PC-9 (cell line): ENCODE results near the gene CPVL. TPM values are rescaled to one million over a fixed set of nuclear protein-coding genes. Genes with fewer than 3 reads are reported as not detected.

ENCODE experiments used
- BruUV-seq: library from RNA; stranded (reverse); fragments of 400-500 nt; replicated peaks from 2 replicates; lab custom pipeline; 2021; lab: Mats Ljungman, UMichigan
- CTCF ChIA-PET: fragments of 300-600 bp; sonication (Branson Sonifier 250); formaldehyde crosslinking; loops from one replicate; lab custom pipeline; 2022; ENCODE audit warnings: antibody characterized with exemption; lab: Charles Lee
- POLR2A ChIA-PET: fragments of 300-600 bp; sonication (Branson Sonifier 250); formaldehyde crosslinking; loops from one replicate; lab custom pipeline; 2022; ENCODE audit warnings: antibody characterized with exemption; ENCODE audit not compliant: unreplicated experiment; lab: Charles Lee
- DNase-seq, 2 experiments: peaks; one replicate each; pipeline versions ENCODE4 v3.0.0 to v3.0.0-alpha.2; 2015 to 2022; ENCODE audit warnings: mixed read lengths in 1 of 2
- H2AFZ ChIP-seq: fragments of 200-600 bp; sonication (generic); 2 replicates; pipeline ENCODE4 v1.8.1; 2017; ENCODE audit warnings: antibody characterized with exemption
- H3F3A ChIP-seq: fragments of 200-600 bp; sonication (generic); 2 replicates; pipeline ENCODE4 v1.8.1; 2017; ENCODE audit warnings: antibody characterized with exemption, mild to moderate bottlenecking, low read depth; ENCODE audit not compliant: insufficient read depth
- H3K27ac ChIP-seq: fragments of 200-600 bp; sonication (generic); 2 replicates; pipeline ENCODE4 v1.6.1; 2016; ENCODE audit warnings: mixed run types
- H3K27me3 ChIP-seq: fragments of 200-600 bp; sonication (generic); 2 replicates; pipeline ENCODE4 v1.6.1; 2016; ENCODE audit warnings: low read depth, mixed run types; ENCODE audit not compliant: insufficient read depth
- H3K36me3 ChIP-seq: fragments of 200-600 bp; sonication (generic); 2 replicates; pipeline ENCODE4 v1.6.1; 2016; ENCODE audit warnings: low read depth, mixed run types
- H3K4me1 ChIP-seq: fragments of 200-600 bp; sonication (generic); replicated peaks from 2 replicates; pipeline ENCODE4 v1.6.1; 2016; ENCODE audit warnings: mixed run types; ENCODE audit not compliant: insufficient read depth
- H3K4me2 ChIP-seq: fragments of 200-600 bp; sonication (generic); 2 replicates; pipeline ENCODE4 v1.6.1; 2017; ENCODE audit warnings: mixed run types
- H3K4me3 ChIP-seq: fragments of 200-600 bp; sonication (generic); 2 replicates; pipeline ENCODE4 v1.6.1; 2016; ENCODE audit warnings: mixed run types
- H3K79me2 ChIP-seq: fragments of 200-600 bp; sonication (generic); 2 replicates; pipeline ENCODE4 v1.6.1; 2017; ENCODE audit warnings: low read depth, mixed run types
- H3K9me2 ChIP-seq: fragments of 200-600 bp; sonication (generic); 2 replicates; pipeline ENCODE4 v1.8.1; 2017; ENCODE audit warnings: mild to moderate bottlenecking; ENCODE audit not compliant: insufficient read depth
- H3K9me3 ChIP-seq: fragments of 200-600 bp; sonication (generic); 2 replicates; pipeline ENCODE4 v1.8.1; 2016; ENCODE audit warnings: low read depth; ENCODE audit not compliant: insufficient read depth
- H4K20me1 ChIP-seq: fragments of 200-600 bp; sonication (generic); 2 replicates; pipeline ENCODE4 v1.8.1; 2017; ENCODE audit not compliant: insufficient read depth
- CTCF ChIP-seq: fragments of 200-600 bp; sonication (generic); conservative IDR thresholded peaks from 2 replicates; pipeline ENCODE4 v1.6.1; 2017; ENCODE audit warnings: mixed run types, antibody characterized with exemption, mild to moderate bottlenecking, moderate library complexity
- EZH2 ChIP-seq: fragments of 200-600 bp; sonication (generic); IDR thresholded peaks from 2 replicates; pipeline ENCODE4 v1.8.0; 2017; ENCODE audit warnings: antibody characterized with exemption, low read depth
- intact Hi-C: fragments of 100-400 bp; cut with micrococcal nuclease; formaldehyde crosslinking; loops from one replicate; pipeline ENCODE4 v1.10.0; 2022; ENCODE audit not compliant: unreplicated experiment
- total RNA-seq: library from RNA; stranded (reverse); gene quantifications from 2 replicates; pipeline ENCODE4 v1.2.3, GENCODE V29; 2021

Gene CPVL
- total RNA-seq, 1 experiment from 2014 or later: not detected

DNA sequence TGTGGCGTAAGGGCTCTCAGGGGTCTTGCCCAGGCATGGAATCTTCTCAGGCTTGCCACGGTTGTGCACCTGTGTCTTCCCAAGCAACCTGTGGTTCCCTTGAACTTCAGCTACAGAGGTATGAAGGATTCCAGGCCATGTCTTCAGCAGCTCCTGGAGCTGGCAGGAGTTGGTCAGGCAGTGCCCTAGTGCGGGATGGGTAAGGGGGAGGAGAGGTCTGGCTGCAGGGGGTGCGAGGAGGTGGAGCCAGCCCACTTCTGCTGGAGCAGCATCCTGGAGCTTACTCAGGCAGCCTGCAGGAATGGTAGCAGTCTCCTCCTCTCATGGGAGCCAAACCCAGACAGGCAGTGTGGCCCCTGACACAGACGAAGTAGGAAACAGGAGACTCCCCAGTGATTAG, 184.4 kb downstream of the CPVL start:
- Histone ChIP-seq H3K9me2 (no peaks in the 10 kb centered on the region), H3K27me3 (no peaks in the 10 kb centered on the region), H4K20me1 (no peaks in the 10 kb centered on the region), H3K79me2 (no peaks in the 10 kb centered on the region), H3F3A (no peaks in the 10 kb centered on the region), H3K4me2 (no peak overlapping the region), H3K4me3 (no peak overlapping the region), H2AFZ (no peak overlapping the region), H3K4me1 (peaks cover 19% of the 10 kb centered on the region), H3K27ac (no peak overlapping the region), H3K36me3 (no peaks in the 10 kb centered on the region), H3K9me3 (peaks cover 7% of the 10 kb centered on the region; the same call in 1 of the 2 replicates)
- no peak for DNase-seq
- TF ChIP-seq EZH2 (no peak), CTCF (no peak)
- intact Hi-C loops: no loop called here
- ChIA-PET CTCF (no interaction called here), POLR2A (no interaction called here)
- no TSS peak for BruUV-seq

DNA sequence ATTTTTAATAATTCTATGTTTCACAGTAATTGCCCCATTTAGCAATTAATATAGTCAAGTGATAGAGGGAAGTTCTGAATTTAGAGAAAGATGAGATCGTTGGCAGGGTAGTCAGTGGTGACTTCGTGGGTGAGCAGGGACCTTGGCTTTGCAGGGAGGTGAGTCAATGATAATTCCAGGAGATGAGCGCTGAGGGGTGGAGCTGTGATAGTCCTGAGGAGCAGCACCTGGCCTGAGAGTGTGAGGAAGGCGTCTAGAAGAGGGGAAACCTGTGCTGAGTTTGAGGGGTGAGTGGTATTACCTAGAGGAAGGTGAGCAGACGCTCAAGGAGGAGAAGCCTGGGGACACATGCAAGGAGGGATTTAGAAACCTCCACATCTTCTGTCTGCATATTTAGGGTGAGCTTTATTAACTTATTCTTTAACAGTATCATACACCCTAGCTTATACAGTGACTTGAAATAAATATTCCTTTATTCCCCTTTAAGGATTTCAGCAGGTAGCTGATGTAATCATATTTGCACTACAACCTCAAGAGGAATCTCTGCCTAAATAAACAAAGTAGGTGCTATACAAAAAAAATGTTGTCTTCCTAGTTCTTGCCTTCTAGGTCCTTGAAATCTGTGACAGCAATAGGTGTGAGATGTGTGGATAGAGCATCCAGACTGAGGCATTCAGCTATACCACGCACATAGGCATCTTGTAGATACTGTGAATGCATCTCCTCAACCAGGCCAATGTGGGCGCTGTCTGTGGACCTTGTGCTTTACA, 186.1 kb downstream of the CPVL start:
- Histone ChIP-seq H3K9me2 (no peaks in the 10 kb centered on the region), H4K20me1 (no peaks in the 10 kb centered on the region), H3K27me3 (no peaks in the 10 kb centered on the region), H3K36me3 (no peaks in the 10 kb centered on the region), H3K4me3 (no peak overlapping the region), H3K79me2 (no peaks in the 10 kb centered on the region), H3K9me3 (peaks cover 7% of the 10 kb centered on the region; the same call in 1 of the 2 replicates), H3F3A (no peaks in the 10 kb centered on the region), H3K27ac (peak overlapping the region; percentile 24; the same call in 1 of the 2 replicates), H3K4me2 (peak overlapping the region; percentile 31), H2AFZ (peak overlapping the region; percentile 28), H3K4me1 (peaks cover 19% of the 10 kb centered on the region)
- peak in 1 of 2 experiments; percentile 83 for DNase-seq
- ChIA-PET CTCF (no interaction called here), POLR2A (no interaction called here)
- no peak for TF ChIP-seq EZH2
- no peak for TF ChIP-seq CTCF
- BruUV-seq: no TSS peak
- intact Hi-C loops: no loop called here

GRCh38 chr7:28958980-28959347, 187.4 kb downstream of the CPVL start:
- ChIA-PET CTCF (no interaction called here), POLR2A (no interaction called here)
- Histone ChIP-seq H3K27me3 (no peaks in the 10 kb centered on the region), H2AFZ (no peak overlapping the region), H3K4me3 (no peak overlapping the region), H4K20me1 (no peaks in the 10 kb centered on the region), H3K4me2 (no peak overlapping the region), H3K9me2 (no peaks in the 10 kb centered on the region), H3K79me2 (no peaks in the 10 kb centered on the region), H3F3A (no peaks in the 10 kb centered on the region), H3K36me3 (no peaks in the 10 kb centered on the region), H3K9me3 (peaks cover 7% of the 10 kb centered on the region; the same call in 1 of the 2 replicates), H3K27ac (no peak overlapping the region), H3K4me1 (peaks cover 14% of the 10 kb centered on the region)
- BruUV-seq: no TSS peak
- peak in 1 of 2 experiments; percentile 51 for DNase-seq
- no peak for TF ChIP-seq EZH2
- no peak for TF ChIP-seq CTCF
- intact Hi-C loops: no loop called here
